ENCODE data around the gene HDAC1. TPM values are rescaled to one million over a fixed set of nuclear protein-coding genes. Genes with fewer than 3 reads are reported as not detected.

Gene HDAC1
- polyA plus RNA-seq, 1 experiment: 185 TPM

- DNase-seq (ENCODE audit: low read depth): no peak
- TF ChIP-seq CTCF (IDR thresholded peaks at IDR 0.05; ENCODE audit: insufficient read depth, low read depth, low read length): no peak
- ChIA-PET CTCF (no interaction called here), POLR2A (no interaction called here)
- Histone ChIP-seq H3K4me3 (ENCODE audit: low read depth, low read length) (no peak overlapping the region), H3K27me3 (ENCODE audit: control insufficient read depth, insufficient read depth, low read length) (no peaks in the 10 kb centered on the region), H3K36me3 (ENCODE audit: control insufficient read depth, insufficient read depth, low read length) (peaks cover 1% of the 10 kb centered on the region; the same call in 1 of the 2 replicates)
Measured at GRCh38 chr1:32356478-32356877, 64.6 kb downstream of the HDAC1 start.

- CTCF ChIA-PET: interaction anchor here (1.4 kb wide), 1 partner anchor 22 kb away, joined by 3 read pairs; the partner anchor contains the start of gene MARCKSL1
- POLR2A ChIA-PET: no interaction called here
- DNase-seq (ENCODE audit: low read depth): no peak
- H3K27me3 ChIP-seq (ENCODE audit: control insufficient read depth, insufficient read depth, low read length): no peaks in the 10 kb centered on the region
- H3K36me3 ChIP-seq (ENCODE audit: control insufficient read depth, insufficient read depth, low read length): peaks cover 1% of the 10 kb centered on the region; the same call in 1 of the 2 replicates
- no peak overlapping the region for H3K4me3 ChIP-seq (ENCODE audit: low read depth, low read length)
- TF ChIP-seq CTCF (IDR thresholded peaks at IDR 0.05; ENCODE audit: insufficient read depth, low read depth, low read length): no peak
Measured at GRCh38 chr1:32357614-32358013, 65.7 kb downstream of the HDAC1 start.

- Histone ChIP-seq H3K4me3 (ENCODE audit: low read depth, low read length) (no peak overlapping the region), H3K36me3 (ENCODE audit: control insufficient read depth, insufficient read depth, low read length) (peaks cover 3% of the 10 kb centered on the region; the same call in 1 of the 2 replicates), H3K27me3 (ENCODE audit: control insufficient read depth, insufficient read depth, low read length) (no peaks in the 10 kb centered on the region)
- DNase-seq (ENCODE audit: low read depth): no peak
- no peak for TF ChIP-seq CTCF (IDR thresholded peaks at IDR 0.05; ENCODE audit: insufficient read depth, low read depth, low read length)
- CTCF ChIA-PET: interaction anchor here (1.4 kb wide), 1 partner anchor 22 kb away, joined by 3 read pairs; the partner anchor contains the start of gene MARCKSL1
- POLR2A ChIA-PET: no interaction called here
Measured at GRCh38 chr1:32358435-32358834, 66.6 kb downstream of the HDAC1 start.

- no peak for TF ChIP-seq CTCF (IDR thresholded peaks at IDR 0.05; ENCODE audit: insufficient read depth, low read depth, low read length)
- H3K27me3 ChIP-seq (ENCODE audit: control insufficient read depth, insufficient read depth, low read length): no peaks in the 10 kb centered on the region
- ChIA-PET POLR2A (no interaction called here), CTCF (interaction anchor here (1.0 to 2.9 kb wide), 3 partner anchors 8 to 145 kb away, joined by 3 to 12 read pairs (median 7); partner anchors contain the start of gene MARCKSL1)
- H3K36me3 ChIP-seq (ENCODE audit: control insufficient read depth, insufficient read depth, low read length): peaks cover 8% of the 10 kb centered on the region
- DNase-seq (ENCODE audit: low read depth): no peak
- H3K4me3 ChIP-seq (ENCODE audit: low read depth, low read length): peak overlapping the region; percentile 5; the same call in 1 of the 2 replicates
Measured at GRCh38 chr1:32361308-32361673, 69.4 kb downstream of the HDAC1 start.

GRCh38 chr1:32361674-32362473, 70.0 kb downstream of the HDAC1 start:
- H3K36me3 ChIP-seq (ENCODE audit: control insufficient read depth, insufficient read depth, low read length): peaks cover 11% of the 10 kb centered on the region
- no peak for DNase-seq (ENCODE audit: low read depth)
- H3K27me3 ChIP-seq (ENCODE audit: control insufficient read depth, insufficient read depth, low read length): no peaks in the 10 kb centered on the region
- ChIA-PET POLR2A (no interaction called here), CTCF (interaction anchor here (1.0 to 2.9 kb wide), 3 partner anchors 9 to 146 kb away, joined by 3 to 12 read pairs (median 7); partner anchors contain the start of gene MARCKSL1)
- H3K4me3 ChIP-seq (ENCODE audit: low read depth, low read length): peak overlapping the region; percentile 36
- TF ChIP-seq CTCF (IDR thresholded peaks at IDR 0.05; ENCODE audit: insufficient read depth, low read depth, low read length): peak; percentile 29
